ENCODE data around the gene CTNND2.

CTNND2 gene

GRCh38 chr5:11894992-11895391 is 9.3 kb downstream of the CTNND2 start:
- Histone ChIP-seq H3K9me2 (replicated peaks; ENCODE audit: control insufficient read depth, low read length) (no peaks in the 10 kb centered on the region), H3K9me3 (ENCODE audit: control insufficient read depth, insufficient read depth, low read length) (no peaks in the 10 kb centered on the region), H3K4me3 (ENCODE audit: low read length) (no peak overlapping the region), H3K27ac (ENCODE audit: low read depth, low read length) (no peak overlapping the region), H4K20me1 (ENCODE audit: control insufficient read depth, insufficient read depth, low read depth, low read length) (no peaks in the 10 kb centered on the region), H3K36me3 (ENCODE audit: control insufficient read depth, low read length) (no peaks in the 10 kb centered on the region), H3K4me2 (ENCODE audit: low read length) (no peak overlapping the region), H3K79me2 (ENCODE audit: control insufficient read depth, low read length) (no peaks in the 10 kb centered on the region), H3F3A (ENCODE audit: control insufficient read depth, insufficient read depth) (no peaks in the 10 kb centered on the region), H3K4me1 (ENCODE audit: control insufficient read depth, low read length) (no peaks in the 10 kb centered on the region), H3K27me3 (ENCODE audit: control insufficient read depth, low read length) (no peaks in the 10 kb centered on the region)
- TF ChIP-seq EZH2phosphoT487 (IDR thresholded peaks at IDR 0.05; ENCODE audit: borderline replicate concordance, low read length) (no peak), CTCF (IDR thresholded peaks at IDR 0.05; ENCODE audit: low read depth, low read length, poor library complexity, severe bottlenecking) (no peak)

GRCh38 chr5:11892832-11893231 is 11.4 kb downstream of the CTNND2 start:
- Histone ChIP-seq H3K4me1 (ENCODE audit: control insufficient read depth, low read length) (no peaks in the 10 kb centered on the region), H4K20me1 (ENCODE audit: control insufficient read depth, insufficient read depth, low read depth, low read length) (no peaks in the 10 kb centered on the region), H3K27me3 (ENCODE audit: control insufficient read depth, low read length) (no peaks in the 10 kb centered on the region), H3K79me2 (ENCODE audit: control insufficient read depth, low read length) (no peaks in the 10 kb centered on the region), H3K4me2 (ENCODE audit: low read length) (no peak overlapping the region), H3K4me3 (ENCODE audit: low read length) (no peak overlapping the region), H3K27ac (ENCODE audit: low read depth, low read length) (no peak overlapping the region), H3F3A (ENCODE audit: control insufficient read depth, insufficient read depth) (no peaks in the 10 kb centered on the region), H3K9me2 (replicated peaks; ENCODE audit: control insufficient read depth, low read length) (no peaks in the 10 kb centered on the region), H3K36me3 (ENCODE audit: control insufficient read depth, low read length) (no peaks in the 10 kb centered on the region), H3K9me3 (ENCODE audit: control insufficient read depth, insufficient read depth, low read length) (no peaks in the 10 kb centered on the region)
- TF ChIP-seq EZH2phosphoT487 (IDR thresholded peaks at IDR 0.05; ENCODE audit: borderline replicate concordance, low read length), result no peak
- no peak for TF ChIP-seq CTCF (IDR thresholded peaks at IDR 0.05; ENCODE audit: low read depth, low read length, poor library complexity, severe bottlenecking)

GRCh38 chr5:11890777-11891176 is 13.5 kb downstream of the CTNND2 start:
- Histone ChIP-seq H3K27me3 (ENCODE audit: control insufficient read depth, low read length) (no peaks in the 10 kb centered on the region), H3K9me2 (replicated peaks; ENCODE audit: control insufficient read depth, low read length) (no peaks in the 10 kb centered on the region), H3K9me3 (ENCODE audit: control insufficient read depth, insufficient read depth, low read length) (no peaks in the 10 kb centered on the region), H4K20me1 (ENCODE audit: control insufficient read depth, insufficient read depth, low read depth, low read length) (no peaks in the 10 kb centered on the region), H3K36me3 (ENCODE audit: control insufficient read depth, low read length) (no peaks in the 10 kb centered on the region), H3F3A (ENCODE audit: control insufficient read depth, insufficient read depth) (no peaks in the 10 kb centered on the region), H3K27ac (ENCODE audit: low read depth, low read length) (no peak overlapping the region), H3K79me2 (ENCODE audit: control insufficient read depth, low read length) (no peaks in the 10 kb centered on the region), H3K4me2 (ENCODE audit: low read length) (no peak overlapping the region), H3K4me1 (ENCODE audit: control insufficient read depth, low read length) (no peaks in the 10 kb centered on the region), H3K4me3 (ENCODE audit: low read length) (no peak overlapping the region)
- TF ChIP-seq CTCF (IDR thresholded peaks at IDR 0.05; ENCODE audit: low read depth, low read length, poor library complexity, severe bottlenecking) (no peak), EZH2phosphoT487 (IDR thresholded peaks at IDR 0.05; ENCODE audit: borderline replicate concordance, low read length) (no peak)

GRCh38 chr5:11888221-11888620 is 16.0 kb downstream of the CTNND2 start:
- Histone ChIP-seq H3K4me3 (ENCODE audit: low read length) (no peak overlapping the region), H3K36me3 (ENCODE audit: control insufficient read depth, low read length) (no peaks in the 10 kb centered on the region), H3K4me2 (ENCODE audit: low read length) (no peak overlapping the region), H3K4me1 (ENCODE audit: control insufficient read depth, low read length) (no peaks in the 10 kb centered on the region), H3K79me2 (ENCODE audit: control insufficient read depth, low read length) (no peaks in the 10 kb centered on the region), H3K27me3 (ENCODE audit: control insufficient read depth, low read length) (no peaks in the 10 kb centered on the region), H3F3A (ENCODE audit: control insufficient read depth, insufficient read depth) (no peaks in the 10 kb centered on the region), H3K9me3 (ENCODE audit: control insufficient read depth, insufficient read depth, low read length) (no peaks in the 10 kb centered on the region), H3K27ac (ENCODE audit: low read depth, low read length) (no peak overlapping the region), H3K9me2 (replicated peaks; ENCODE audit: control insufficient read depth, low read length) (no peaks in the 10 kb centered on the region), H4K20me1 (ENCODE audit: control insufficient read depth, insufficient read depth, low read depth, low read length) (no peaks in the 10 kb centered on the region)
- TF ChIP-seq EZH2phosphoT487 (IDR thresholded peaks at IDR 0.05; ENCODE audit: borderline replicate concordance, low read length), result no peak
- no peak for TF ChIP-seq CTCF (IDR thresholded peaks at IDR 0.05; ENCODE audit: low read depth, low read length, poor library complexity, severe bottlenecking)

Data from DOHH2 (cell line).